GM21367 (cell line): ENCODE data around the gene FN3K.
A peak's percentile ranks its signal among the peaks of the same experiment; 100 is the strongest.
"Not testable (repeated sequence)": the region's sequence is repeated elsewhere in the genome, so short reads cannot be mapped to it uniquely, and the experiment has no call there.

Experiments used
- ATAC-seq: cut with Tn5 transposase; IDR thresholded peaks from one replicate; pipeline ENCODE4 v1.9.1; 2021; ENCODE audit not compliant: unreplicated experiment

The FN3K gene

DNA sequence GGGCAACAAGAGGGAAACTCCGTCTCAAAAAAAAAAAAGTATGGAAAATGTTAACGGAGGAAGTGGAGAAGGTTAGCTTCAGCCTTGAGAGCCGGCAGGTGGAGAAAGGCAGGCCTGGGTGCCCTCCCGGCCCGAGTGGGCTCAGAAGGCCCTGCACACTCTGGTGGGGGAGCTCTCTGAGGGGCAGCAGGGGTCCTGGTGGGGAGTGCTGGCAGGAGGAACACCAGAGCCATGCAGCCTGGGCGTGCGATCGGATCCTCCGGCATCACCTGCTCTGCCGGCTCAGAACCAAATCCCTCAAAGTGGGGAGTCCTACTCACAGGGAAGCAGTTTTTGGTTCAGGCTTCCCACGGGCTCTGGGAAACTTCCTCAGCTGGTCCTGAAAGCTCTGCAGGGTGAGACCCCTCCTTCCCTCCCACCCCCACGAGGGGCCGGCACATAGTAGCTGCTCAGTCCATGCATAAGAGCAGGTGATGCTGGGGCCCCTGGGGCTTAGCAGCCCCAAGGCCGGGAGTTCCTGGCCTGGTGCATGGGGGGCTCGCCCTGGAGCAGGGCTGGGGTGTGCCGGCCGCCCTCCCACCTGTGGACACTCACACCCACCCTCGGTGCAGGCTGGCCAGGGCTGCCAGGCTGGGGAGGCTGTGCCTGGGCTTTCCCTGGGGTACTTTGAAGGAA, 1.2 kb downstream of the FN3K start:
- no peak for ATAC-seq

DNA sequence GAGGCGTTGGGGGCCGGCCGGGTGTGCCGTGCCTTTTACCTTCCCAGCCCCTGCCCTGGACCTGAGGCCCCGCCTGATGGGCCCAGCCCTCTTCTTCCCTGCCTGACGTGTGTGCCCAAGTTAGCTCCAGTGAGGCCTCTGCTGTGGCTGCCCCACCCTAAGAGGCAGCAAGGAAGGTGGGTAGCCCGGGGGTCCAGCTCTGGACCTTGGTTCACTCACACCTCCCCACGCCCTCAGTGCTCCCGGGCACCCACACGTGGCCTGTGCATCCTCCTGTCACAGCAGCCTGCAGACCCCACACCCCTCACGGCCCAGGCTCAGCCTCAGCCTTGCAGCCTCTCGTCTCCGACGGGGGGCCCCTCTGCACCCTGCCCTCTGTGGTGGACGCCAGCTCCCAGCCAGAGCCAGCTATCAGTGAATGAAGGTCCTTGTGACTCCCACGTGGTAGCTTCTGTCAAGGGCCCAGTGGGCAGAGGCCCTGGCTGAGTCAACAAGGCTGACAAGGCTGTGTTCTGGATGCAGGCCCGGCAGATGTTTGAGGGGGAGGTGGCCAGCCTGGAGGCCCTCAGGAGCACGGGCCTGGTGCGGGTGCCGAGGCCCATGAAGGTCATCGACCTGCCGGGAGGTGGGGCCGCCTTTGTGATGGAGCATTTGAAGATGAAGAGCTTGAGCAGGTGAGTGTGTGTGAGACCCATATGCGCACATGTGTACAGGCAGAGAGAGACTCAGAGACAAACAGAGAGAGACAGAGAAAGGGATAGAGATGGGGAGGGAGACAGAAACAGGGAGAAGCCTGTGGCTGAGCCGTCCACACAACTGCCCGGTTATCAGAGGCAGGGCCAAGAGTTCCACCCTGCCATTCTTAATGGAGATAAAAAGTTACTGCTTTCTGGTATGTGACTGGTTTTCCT, 2.8 kb downstream of the FN3K start:
- ATAC-seq, result no peak

DNA sequence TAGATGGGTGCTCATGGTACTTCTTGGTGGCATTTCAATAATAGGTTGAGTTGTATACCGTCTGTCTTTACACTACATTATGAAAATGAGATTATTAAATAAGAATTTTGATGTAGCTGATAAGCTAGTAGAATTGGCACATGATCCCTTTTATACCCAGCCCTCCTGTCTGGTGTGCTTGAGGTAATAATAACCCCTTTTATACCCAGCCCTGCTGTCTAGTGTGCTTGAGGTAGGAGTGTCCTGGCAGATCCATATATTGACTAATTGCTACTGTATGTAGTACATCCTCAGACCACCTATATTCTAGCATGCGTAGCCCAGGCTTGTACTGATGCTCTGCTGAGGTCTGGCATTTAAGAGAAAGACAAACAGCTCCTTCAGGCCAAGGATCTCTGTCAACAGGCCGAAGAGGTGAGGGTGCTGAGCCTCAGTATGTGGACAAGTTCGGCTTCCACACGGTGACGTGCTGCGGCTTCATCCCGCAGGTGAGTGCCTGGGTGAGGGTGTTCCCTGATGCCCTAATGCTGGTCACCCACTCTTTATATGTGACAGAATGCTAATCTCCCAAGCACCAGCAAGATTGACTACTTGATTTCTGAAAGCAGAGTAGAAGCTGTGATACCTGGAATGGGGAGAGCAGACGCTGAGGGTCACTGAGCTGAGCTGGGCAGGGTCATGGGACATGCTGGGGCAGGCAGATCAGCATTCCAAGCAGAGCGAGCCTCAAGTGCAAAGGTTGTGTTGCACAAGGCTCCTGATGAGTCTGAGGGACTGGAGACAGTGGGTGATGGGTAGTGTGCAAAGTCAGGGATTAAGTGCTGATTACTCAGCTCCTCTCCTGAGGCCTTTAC, 5.7 kb downstream of the FN3K start:
- ATAC-seq, result no peak

DNA sequence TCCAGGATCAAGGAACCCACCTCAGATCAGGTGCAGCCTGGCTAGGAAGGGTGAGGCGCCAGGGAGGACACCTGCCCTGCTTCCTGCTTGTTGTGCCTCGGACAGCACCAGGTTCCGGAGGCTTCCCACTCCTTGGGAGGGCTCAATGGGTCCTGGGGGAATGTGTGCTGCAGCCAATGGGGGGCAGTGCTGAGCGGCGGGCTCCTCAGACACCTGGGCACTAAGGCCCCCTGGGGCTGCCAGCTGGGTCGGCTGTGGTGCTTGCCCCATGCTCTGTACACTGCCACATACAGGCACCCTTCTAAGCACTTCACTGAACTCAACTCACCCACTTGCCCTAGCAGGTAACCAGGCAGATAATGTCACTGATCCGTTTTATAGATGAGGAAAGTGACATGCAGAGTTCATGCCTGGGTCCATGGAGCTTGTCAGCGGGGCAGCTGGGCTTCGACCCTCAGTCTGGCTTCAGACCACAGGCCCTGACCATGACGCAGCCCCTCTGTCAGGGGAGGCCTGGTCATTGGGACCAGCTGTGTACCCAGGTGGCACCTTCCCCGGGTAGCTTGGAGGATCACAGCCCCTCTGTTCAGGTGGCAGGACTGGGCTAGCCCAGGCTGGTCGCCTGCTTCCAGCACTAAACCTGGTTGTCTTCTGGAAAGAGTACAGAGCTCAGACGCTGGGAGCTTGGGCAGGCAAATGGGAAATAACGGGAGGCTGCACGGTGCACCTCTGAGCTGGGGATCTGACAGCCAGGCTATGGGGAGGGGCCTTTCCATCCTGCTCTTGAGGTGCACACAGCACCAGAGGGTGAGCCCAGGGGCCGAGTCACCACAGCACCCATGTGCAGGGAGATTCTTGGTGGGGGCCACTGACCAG, 8.2 kb downstream of the FN3K start:
- ATAC-seq, result no peak

DNA sequence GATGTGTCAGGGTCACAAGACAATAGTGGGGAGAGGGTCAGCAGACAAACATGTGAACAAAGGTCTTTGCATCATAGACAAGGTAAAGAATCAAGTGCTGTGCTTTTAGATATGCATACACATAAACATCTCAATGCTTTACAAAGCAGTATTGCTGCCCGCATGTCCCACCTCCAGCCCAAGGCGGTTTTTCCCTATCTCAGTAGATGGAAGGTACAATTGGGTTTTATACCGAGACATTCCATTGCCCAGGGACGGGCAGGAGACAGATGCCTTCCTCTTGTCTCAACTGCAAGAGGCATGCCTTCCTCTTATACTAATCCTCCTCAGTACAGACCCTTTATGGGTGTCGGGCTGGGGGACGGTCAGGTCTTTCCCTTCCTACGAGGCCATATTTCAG, 9.3 kb downstream of the FN3K start:
- not testable (repeated sequence) for ATAC-seq

DNA sequence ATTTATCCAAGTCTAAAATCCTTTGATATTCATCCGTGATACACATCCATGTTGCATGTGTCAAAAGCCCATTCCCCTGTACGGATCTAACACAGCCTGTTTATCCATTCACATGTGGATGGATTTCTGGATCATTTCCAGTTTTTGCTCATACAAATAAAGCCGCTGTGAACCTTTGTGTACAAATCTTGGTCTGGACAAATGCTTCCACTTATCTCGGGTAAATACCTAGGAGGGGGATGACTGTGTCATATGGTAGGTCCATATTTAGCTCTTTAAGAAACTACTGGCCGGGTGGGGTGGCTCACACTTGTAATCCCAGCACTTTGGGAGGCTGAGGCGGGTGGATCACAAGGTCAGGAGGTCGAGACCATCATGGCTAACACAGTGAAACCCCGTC, 10.1 kb downstream of the FN3K start:
- no peak for ATAC-seq

DNA sequence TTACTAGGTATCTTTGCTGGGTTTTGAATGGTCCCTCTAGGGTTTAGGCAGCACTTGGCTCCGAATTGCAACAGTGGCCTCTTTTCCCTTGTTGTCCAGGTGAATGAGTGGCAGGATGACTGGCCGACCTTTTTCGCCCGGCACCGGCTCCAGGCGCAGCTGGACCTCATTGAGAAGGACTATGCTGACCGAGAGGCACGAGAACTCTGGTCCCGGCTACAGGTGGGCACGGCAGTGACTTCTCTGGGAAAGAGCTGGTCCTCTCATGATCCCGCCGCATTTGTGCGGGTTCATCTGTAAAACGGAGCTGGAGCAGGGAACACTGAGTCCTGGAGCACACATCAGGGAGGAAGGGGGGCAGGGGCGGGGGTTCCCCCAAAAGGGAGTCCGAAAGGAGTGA, 13.3 kb downstream of the FN3K start:
- ATAC-seq, result no peak

DNA sequence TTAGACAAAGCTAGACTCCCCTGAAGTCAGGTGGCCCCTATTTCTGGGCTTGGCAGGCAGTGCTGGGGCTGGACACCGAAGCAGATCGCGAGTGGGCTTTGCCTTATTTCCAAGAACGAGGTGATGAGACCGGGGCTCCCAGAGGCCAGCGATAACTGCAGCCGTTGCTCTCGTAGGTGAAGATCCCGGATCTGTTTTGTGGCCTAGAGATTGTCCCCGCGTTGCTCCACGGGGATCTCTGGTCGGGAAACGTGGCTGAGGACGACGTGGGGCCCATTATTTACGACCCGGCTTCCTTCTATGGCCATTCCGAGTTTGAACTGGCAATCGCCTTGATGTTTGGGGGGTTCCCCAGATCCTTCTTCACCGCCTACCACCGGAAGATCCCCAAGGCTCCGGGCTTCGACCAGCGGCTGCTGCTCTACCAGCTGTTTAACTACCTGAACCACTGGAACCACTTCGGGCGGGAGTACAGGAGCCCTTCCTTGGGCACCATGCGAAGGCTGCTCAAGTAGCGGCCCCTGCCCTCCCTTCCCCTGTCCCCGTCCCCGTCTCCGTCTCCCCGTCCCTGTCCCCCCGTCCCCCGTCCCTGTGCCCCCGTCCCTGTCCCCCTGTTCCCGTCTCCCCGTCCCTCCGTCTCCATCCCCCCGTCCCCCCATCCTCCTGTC, 15.0 kb downstream of the FN3K start:
- no peak for ATAC-seq

DNA sequence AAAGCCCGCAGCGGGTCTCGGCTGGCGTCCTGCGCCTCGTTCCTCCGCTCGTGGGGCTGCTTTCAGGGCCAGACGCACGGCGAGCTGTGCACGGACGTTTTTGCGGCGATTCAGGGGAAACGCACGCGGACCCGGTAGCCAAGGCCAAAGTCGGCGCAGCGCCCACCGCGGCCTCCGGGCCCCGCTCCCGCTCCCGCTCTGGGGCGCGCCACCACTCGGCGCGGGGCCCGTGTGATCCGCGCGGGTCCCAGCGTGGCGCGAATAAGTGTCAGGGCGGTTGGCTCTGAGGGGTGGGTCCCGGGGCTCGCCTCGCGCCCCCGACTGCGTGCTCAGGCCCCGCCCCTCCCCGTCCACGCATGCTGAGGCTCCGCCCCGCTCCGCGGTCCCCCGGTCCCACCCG, 15.8 kb downstream of the FN3K start:
- ATAC-seq, result no peak

DNA sequence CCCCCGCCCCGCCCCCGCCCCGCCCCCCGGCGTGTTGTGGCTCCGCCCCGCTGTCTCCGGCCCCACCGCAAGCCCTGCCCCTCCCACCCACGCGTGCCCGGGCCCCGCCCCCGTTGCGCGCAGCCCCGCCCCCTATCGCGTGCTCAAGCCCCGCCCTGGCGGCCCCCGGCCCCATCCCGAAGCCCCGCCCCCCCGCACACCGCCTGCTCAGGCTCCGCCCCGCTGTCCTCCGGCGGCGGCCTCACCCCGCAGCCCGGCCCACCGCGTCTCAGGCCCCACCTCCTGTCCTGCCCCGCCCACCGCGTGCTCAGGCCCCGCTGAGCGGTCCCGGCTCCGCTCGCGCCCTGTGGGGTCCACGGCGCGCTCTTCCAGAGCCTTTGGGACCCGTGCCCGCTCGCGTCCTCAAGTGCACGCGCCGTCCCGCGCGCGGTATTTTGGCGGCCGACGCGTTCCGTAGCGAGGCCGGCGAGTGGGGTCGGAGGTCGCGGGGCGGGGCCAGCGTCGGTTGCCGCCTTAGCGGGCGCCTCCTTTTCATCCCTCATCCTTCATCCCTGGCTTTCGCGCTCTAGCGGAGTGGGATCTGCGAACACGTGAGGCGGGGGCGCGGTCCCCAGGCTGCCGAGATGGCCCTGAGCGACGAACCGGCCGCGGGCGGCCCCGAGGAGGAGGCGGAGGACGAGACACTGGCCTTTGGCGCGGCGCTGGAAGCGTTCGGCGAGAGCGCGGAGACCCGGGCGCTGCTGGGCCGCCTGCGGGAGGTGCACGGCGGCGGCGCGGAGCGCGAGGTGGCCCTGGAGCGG, 16.4 kb downstream of the FN3K start, which contains the start of gene TBCD:
Gene TBCD (plus strand): TSS at position 495 of the 800 bp plus-strand sequence. CDS start 129 bp downstream, at position 624.
- ATAC-seq, result peak; percentile 60

DNA sequence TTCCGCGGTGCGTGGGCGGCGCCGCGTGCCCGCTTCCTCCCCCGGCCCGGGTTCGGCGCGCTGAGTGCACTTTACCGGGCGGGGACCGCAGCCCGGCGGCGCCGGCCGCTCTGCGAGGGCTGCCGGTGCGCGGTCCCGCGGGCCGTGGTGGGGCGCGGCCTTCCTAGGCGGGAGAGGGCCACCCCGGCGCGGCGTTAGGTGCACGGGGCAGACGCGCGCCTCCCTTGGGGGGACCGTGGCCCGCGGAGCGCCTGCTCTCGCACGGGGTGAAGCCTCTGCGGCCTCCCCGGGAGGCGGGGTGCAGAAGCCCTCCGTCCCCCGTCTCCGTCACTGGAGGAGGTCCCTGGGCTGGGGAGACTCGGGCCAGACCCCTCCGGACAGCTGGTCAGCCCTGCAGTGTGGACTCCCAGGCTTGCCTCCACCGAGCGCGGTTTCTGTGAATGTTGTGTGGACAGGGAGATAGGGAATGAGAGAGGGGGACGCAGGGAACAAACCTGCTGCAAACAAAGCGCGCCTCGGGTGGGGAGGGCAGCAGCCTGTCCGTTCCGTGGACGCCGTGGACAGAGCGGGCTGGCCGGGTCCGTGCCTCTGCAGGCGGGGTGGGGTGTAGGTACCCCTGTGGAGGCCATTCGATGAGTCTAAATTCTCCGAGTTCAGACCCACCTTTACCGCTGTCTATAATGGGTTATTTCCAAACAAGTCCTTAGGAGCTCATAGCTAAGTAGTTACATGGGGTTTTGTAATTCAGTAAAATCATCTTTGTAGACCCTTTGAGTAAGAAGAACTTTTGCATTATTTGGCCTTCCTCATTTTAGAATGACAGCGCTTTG, 17.2 kb downstream of the FN3K start:
- ATAC-seq, result peak; percentile 17

DNA sequence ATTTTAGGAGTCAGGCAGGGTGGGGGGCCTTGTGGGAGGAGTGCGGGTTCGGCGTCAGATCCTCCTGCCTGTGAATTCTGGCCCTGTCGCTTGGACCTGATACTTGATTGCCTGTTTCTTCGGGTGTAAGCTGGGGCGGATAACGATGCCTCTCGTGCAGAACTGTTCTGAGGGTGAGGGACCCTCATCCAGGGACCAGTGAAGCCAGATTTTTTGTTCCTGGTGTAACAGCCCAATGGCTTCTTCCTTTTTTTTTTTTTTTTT, 17.7 kb downstream of the FN3K start:
- ATAC-seq, result no peak

DNA sequence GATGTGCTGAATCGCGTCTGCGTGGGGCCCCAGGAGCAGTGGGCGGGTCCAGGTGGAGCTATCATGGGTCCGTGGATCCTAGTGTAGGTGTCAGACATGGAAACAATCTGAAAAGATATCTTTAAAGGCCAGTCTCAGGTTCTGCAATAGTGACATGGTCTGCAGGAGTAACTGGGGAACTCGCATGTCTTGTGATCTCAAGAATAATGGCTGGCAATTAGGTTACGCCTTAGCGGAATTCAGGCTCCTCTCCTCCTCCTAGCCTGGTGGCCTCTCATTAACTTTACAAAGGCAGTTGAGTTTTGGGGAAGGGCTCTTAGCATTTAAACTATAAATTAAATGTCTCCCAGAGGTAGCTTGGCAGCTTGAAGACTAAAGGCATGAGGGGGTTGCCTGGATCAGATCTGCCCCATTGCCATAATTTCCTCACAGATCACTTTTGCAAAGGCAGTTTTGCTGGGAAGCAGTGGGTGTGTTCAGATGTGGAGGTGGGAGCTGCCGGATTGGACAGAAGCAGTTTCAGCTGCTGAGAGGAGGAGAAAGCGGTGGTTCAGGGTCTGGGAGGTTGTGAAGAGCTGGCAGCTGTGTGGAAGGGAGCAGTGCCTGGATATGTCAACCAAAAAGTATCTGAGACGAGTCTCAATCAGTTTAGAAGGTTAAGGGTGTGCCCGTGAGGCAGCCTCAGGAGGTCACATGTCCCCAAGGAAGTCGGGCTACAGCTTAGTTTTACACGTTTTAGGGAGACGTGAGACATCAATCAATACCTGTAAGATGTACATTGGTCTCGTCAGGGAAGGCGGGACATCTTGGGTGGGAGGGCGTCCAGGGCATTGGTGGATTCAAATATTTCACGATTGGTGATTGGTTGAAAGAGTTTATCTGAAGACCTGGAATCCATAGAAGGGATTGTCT, 19.1 kb downstream of the FN3K start:
- no peak for ATAC-seq

DNA sequence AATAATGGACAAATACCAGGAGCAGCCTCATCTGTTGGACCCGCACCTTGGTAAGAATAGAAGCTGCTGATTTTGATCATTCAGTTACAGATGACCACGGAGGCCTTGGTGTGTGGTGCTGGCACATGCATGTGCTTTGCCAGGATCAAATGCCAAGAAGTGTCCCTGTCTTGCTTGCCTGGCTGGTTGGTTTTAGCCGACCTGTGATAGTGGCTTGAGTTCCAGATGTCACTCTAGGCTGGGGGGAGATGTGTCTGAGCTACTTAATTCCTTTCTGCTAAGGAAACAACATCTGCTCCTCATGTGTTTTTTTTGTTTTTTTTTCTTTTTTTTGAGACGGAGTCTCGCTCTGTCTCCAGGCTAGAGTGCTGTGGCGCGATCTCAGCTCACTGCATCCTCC, 20.8 kb downstream of the FN3K start:
- ATAC-seq, result no peak

DNA sequence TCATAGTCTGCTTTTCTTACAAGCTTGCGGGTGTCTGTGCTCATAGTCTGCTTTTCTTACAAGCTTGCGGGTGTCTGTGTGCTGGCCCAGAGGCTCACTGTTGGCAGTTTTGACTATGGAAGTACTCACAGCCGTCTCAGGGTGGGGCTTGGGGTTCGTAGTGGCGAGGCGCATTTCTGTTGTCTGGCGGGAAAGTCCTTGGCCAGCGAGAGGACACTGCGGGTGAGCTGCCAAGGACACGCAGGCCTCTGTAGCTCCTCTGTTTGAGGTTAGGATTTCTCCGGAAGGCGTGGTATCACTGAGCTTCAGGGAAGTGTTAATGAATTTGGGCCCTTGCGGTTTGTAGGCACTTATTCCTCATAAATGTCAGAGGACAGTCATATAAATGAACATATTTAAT, 30.0 kb downstream of the FN3K start:
- ATAC-seq, result no peak

DNA sequence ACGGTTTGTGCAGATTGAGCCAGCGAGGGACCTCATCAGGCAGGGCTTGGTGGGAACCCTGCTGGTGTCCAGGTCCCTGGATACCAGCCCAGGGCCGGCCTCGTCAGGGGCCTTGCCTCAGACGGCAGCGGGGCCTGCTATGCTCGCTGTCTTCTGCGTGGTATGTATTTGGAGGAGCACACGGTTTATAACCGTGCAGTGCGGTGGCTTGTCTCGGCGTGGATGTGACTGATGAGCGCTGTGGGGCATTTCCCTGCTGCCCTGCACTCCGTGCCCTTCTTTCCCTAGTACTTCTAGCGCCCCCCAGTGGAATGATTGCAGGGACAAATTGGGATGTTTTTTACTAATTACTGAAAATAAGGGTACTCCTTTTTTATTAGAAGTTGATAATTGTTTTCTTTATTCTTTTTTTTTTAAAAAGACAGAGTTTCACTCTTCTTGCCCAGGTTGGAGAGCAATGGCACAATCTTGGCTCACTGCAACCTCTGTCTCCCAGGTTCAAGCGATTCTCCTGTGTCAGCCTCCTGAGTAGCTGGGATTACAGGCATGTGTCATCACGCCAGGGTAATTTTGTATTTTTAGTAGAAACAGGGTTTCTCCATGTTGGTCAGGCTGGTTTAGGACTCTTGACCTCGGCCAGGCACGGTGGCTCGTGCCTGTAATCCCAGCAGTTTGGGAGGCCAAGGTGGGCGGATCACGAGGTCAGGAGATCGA, 31.8 kb downstream of the FN3K start:
- ATAC-seq, result no peak

DNA sequence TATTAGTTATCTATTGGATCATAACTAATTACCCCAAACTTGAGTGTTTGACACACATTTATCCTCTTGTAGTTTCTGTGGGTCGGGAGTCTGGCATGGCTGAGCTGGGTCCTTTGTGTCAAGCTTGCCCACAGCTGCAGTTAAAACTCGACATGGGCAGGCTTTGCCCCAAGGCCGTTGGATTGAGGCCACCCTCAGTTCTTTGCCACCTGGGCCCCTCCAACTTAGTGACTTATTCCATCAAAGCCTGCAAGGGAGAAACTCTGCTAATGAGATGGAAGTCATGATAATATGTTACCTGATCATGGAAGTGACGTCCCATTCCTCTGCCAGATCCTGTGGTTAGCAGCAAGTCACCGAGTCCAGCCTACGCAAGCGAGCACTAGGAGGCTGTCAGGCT, 33.6 kb downstream of the FN3K start:
- no peak for ATAC-seq
